NK-92 treated with Interleukin-12 subunit alpha and Interleukin-12 subunit beta, amount 100 ng/mL, for 24 hours (cell line): Measurements from ENCODE around the gene CCDC32.

ENCODE experiments used
- DNase-seq: peaks from one replicate; lab custom pipeline; 2025; lab: John Stamatoyannopoulos, UW

CCDC32 gene

GRCh38 chr15:40511472-40512133 is 53.2 kb downstream of the CCDC32 start:
- DNase-seq: no peak

DNA sequence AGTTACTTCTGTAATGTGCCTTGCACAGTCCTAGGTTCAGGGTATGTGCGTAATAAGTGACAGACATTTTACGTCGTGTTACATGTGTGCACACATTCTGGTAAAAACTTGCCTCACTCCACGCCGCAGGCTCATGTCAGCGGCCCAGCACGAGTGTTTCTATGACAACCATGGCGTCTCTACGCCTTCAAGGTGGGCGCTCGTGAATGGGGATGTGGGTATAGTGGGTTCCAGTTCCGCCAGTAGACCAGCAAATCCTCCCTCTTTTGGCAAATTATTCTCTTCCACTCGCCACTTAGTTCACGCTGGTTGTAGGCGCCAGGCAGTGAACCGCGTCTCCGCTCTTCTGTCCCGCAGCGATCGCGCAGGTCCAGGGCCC is 53.8 kb downstream of the CCDC32 start:
- DNase-seq: no peak

DNA sequence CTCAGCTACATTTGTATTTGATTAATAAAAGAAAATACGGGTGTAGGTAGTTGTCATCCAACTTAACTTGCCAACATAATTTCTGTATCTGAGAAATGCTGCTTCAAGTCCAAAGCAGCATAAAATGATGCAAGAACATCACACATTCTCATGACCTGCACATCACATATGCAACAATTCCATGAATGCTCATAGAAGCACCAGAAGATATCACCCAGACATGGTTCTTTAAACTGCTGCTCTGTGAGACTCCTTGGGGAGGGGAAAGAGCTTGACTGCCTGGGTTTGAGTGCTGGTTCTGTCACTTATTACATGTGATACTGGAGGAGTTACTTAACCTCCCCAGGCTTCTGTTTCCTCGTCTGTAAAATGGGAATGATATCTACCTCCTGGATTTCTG is 54.6 kb downstream of the CCDC32 start:
- DNase-seq: no peak

DNA sequence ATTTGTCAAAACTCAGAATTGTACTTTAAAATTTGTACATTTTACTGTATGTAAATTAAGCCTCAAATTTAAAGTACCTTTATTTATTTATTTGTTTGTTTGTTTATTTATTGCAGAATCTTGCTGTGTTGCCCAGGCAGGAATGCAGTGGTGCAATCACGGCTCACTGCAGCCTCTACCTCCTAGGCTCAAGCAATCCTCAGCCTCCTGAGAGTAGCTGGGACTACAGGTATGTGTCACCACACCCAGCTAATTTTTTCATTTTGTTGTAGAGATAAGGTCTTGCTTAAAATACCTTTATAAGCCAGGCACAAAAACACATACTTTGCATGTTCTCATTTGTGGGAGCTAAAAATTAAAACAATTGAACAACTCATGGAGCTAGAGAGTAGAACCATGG is 56.6 kb downstream of the CCDC32 start:
- DNase-seq: no peak

- no peak for DNase-seq
Measured at GRCh38 chr15:40506964-40507571, 57.8 kb downstream of the CCDC32 start.
